Measurements from ENCODE around the gene QSER1.

Gene QSER1

GRCh38 chr11:32888805-32889204 is 3.8 kb upstream of the QSER1 start:
- H3K27ac ChIP-seq, result no peak overlapping the region
- TF ChIP-seq CTCF (conservative IDR thresholded peaks at IDR 0.05; ENCODE audit: low read depth), result no peak
- POLR2A ChIA-PET (ENCODE audit: low non-redundant PET), result no interaction called here
- CTCF ChIA-PET, result no interaction called here
- DNase-seq (ENCODE audit: low spot score), result no peak

- CTCF ChIA-PET, result no interaction called here
- POLR2A ChIA-PET (ENCODE audit: low non-redundant PET), result no interaction called here
- TF ChIP-seq CTCF (conservative IDR thresholded peaks at IDR 0.05; ENCODE audit: low read depth), result no peak
- DNase-seq (ENCODE audit: low spot score), result no peak
- no peak overlapping the region for H3K27ac ChIP-seq
These were observed 1.6 kb upstream of the QSER1 start for GRCh38 chr11:32890843-32891656.

- ChIA-PET CTCF (interaction anchor here (0.6 to 1.1 kb wide), 3 partner anchors 11 to 174 kb away, joined by 3 to 4 read pairs (median 3); no protein-coding TSS in a partner anchor), POLR2A (ENCODE audit: low non-redundant PET) (interaction anchor here (0.5 to 1.2 kb wide), 3 partner anchors 10 to 61 kb away, joined by 3 to 5 read pairs (median 4); no protein-coding TSS in a partner anchor)
- DNase-seq (ENCODE audit: low spot score), result no peak
- TF ChIP-seq CTCF (conservative IDR thresholded peaks at IDR 0.05; ENCODE audit: low read depth), result no peak
- peak overlapping the region; percentile 93 for H3K27ac ChIP-seq
These were observed 805 bp upstream of the QSER1 start for GRCh38 chr11:32891657-32892354.

- ChIA-PET POLR2A (ENCODE audit: low non-redundant PET) (interaction anchor here (0.6 kb wide), 1 partner anchor 24 kb away, joined by 3 read pairs; no protein-coding TSS in a partner anchor), CTCF (no interaction called here)
- DNase-seq (ENCODE audit: low spot score), result no peak
- H3K27ac ChIP-seq, result peak overlapping the region; percentile 93
- TF ChIP-seq CTCF (conservative IDR thresholded peaks at IDR 0.05; ENCODE audit: low read depth), result no peak
These were observed 407 bp downstream of the QSER1 start for GRCh38 chr11:32893093-32893342.

- ChIA-PET POLR2A (ENCODE audit: low non-redundant PET) (interaction anchor here (0.6 kb wide), 1 partner anchor 24 kb away, joined by 3 read pairs; no protein-coding TSS in a partner anchor), CTCF (interaction anchor here (0.9 kb wide), 1 partner anchor 84 kb away, joined by 4 read pairs; no protein-coding TSS in a partner anchor)
- peak; percentile 48 for DNase-seq (ENCODE audit: low spot score)
- H3K27ac ChIP-seq, result peak overlapping the region; percentile 93
- peak; percentile 63 for TF ChIP-seq CTCF (conservative IDR thresholded peaks at IDR 0.05; ENCODE audit: low read depth)
These were observed 935 bp downstream of the QSER1 start for GRCh38 chr11:32893343-32894148.

All from RWPE1 (cell line).